Nephron (organoid): ENCODE data around the gene RAB11FIP3.
"Not testable (repeated sequence)": the region's sequence is repeated elsewhere in the genome, so short reads cannot be mapped to it uniquely, and the experiment has no call there.

Experiments
- H3K27ac Mint-ChIP-seq, 3 experiments: 2 replicates each; pipeline ENCODE4 v1.8.0; 2020; ENCODE audit warnings: mixed read lengths in 3 of 3, mild to moderate bottlenecking in 2 of 3, moderate library complexity in 1 of 3
- H3K27me3 Mint-ChIP-seq: 2 replicates; pipeline ENCODE4 v1.8.0; 2021; ENCODE audit warnings: low read depth, mild to moderate bottlenecking, moderate library complexity, mixed read lengths
- H3K36me3 Mint-ChIP-seq: 2 replicates; pipeline ENCODE4 v1.8.0; 2020; ENCODE audit warnings: low read depth, mixed read lengths
- H3K4me1 Mint-ChIP-seq: 2 replicates; pipeline ENCODE4 v1.8.0; 2020; ENCODE audit warnings: mixed read lengths
- H3K4me3 Mint-ChIP-seq, 3 experiments: 2 replicates each; pipeline ENCODE4 v1.8.0; 2020; ENCODE audit warnings: mild to moderate bottlenecking in 3 of 3, mixed read lengths in 3 of 3, moderate library complexity in 2 of 3
- H3K9me3 Mint-ChIP-seq: 2 replicates; pipeline ENCODE4 v1.8.0; 2020; ENCODE audit warnings: mixed read lengths
- TF ChIP-seq, protein P1 (sequence below), 3 experiments: fragments of 200-600 bp; sonication (generic); IDR thresholded peaks; one replicate each; pipeline ENCODE4 v1.5.0; 2021; ENCODE audit warnings: antibody characterized with exemption in 3 of 3; ENCODE audit not compliant: unreplicated experiment in 3 of 3

Gene RAB11FIP3

DNA sequence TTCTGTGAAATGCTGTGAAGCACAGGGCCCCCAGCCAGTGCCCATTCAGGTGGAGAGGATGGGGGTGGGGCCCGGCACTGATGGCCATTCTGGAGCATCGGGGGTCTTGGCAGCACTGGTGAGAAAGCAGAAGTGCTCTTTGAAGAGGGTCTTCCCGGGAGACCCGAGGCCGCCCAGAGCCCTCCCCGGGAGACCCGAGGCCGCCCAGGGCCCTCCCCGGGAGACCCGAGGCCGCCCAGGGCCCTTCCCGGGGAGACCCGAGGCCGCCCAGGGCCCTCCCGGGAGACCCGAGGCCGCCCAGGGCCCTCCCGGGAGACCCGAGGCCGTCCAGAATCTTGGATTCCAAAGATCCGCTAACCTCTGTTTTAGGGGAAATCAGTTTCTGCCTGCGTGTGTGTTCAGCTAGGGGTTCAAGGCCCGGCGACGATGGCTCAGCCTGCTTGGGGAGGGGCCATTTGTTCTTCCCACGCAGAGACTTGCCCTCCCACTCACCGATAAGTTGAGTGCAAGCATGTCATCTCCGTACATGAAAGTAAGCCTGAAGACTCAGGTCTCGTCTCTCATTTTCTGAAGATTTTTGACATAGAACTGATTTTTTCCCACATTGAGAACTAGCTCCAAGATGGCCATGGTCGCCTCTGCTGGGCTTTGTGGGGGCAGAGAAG lies 66.9 kb downstream of the RAB11FIP3 start:
- Mint-ChIP-seq H3K27ac (peak overlapping the region in 1 of 3 experiments; percentile 51), H3K9me3 (no peaks in the 10 kb centered on the region), H3K4me3 (no peak overlapping the region), H3K36me3 (peaks cover 39% of the 10 kb centered on the region), H3K4me1 (peaks cover 17% of the 10 kb centered on the region), H3K27me3 (peaks cover 3% of the 10 kb centered on the region)
- TF ChIP-seq, protein P1, sequence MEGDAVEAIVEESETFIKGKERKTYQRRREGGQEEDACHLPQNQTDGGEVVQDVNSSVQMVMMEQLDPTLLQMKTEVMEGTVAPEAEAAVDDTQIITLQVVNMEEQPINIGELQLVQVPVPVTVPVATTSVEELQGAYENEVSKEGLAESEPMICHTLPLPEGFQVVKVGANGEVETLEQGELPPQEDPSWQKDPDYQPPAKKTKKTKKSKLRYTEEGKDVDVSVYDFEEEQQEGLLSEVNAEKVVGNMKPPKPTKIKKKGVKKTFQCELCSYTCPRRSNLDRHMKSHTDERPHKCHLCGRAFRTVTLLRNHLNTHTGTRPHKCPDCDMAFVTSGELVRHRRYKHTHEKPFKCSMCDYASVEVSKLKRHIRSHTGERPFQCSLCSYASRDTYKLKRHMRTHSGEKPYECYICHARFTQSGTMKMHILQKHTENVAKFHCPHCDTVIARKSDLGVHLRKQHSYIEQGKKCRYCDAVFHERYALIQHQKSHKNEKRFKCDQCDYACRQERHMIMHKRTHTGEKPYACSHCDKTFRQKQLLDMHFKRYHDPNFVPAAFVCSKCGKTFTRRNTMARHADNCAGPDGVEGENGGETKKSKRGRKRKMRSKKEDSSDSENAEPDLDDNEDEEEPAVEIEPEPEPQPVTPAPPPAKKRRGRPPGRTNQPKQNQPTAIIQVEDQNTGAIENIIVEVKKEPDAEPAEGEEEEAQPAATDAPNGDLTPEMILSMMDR (IDR thresholded peaks at IDR 0.05; ENCODE audit: unreplicated experiment in 3 of 3) = no peak

DNA sequence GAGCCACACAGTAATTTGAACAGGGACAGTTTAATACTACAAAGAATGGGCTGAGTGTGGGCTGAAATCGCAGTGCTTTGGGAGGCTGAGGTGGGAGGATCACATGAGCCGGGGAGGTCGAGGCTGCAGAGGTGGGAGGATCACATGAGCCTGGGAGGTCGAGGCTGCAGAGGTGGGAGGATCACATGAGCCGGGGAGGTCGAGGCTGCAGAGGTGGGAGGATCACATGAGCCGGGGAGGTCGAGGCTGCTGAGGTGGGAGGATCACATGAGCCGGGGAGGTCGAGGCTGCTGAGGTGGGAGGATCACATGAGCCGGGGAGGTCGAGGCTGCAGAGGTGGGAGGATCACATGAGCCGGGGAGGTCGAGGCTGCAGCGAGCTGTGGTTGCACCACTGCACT lies 69.2 kb downstream of the RAB11FIP3 start:
- Mint-ChIP-seq H3K36me3 (peaks cover 39% of the 10 kb centered on the region), H3K4me1 (peaks cover 17% of the 10 kb centered on the region)
- H3K27me3 Mint-ChIP-seq, H3K4me3 Mint-ChIP-seq, H3K9me3 Mint-ChIP-seq, H3K27ac Mint-ChIP-seq: not testable (repeated sequence)

DNA sequence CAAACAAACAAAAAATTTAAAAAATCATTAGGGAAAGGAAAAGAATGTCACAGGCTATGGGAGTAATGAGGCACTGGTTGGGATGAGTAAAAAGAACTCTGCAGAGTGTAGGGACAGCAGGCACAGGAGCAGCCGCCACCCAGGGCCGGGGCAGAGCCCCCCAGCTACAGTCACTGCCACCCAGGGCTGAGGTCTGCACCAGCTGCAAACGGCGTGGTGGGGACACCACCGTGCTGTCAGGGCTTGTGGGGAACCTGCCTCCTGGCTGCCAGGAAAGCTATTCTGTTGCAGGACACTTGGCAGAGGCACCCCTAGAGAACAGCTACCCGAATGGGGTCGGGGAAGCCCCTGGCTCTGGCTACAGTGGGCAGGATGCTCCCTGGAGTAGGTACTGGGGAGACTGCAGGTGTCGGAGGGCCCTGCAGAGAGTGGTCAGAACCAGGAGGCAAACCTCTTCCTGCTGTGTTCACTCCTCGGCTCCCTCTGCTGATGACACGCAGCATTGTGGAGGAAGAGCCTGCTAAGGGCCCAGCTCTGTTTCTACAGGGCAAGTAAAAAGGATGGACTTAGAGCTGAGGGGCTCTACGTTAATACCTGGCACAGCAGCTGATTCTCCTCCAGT lies 69.8 kb downstream of the RAB11FIP3 start:
- peaks cover 42% of the 10 kb centered on the region for H3K36me3 Mint-ChIP-seq
- H3K4me3 Mint-ChIP-seq = no peak overlapping the region
- TF ChIP-seq, protein P1 (IDR thresholded peaks at IDR 0.05; ENCODE audit: unreplicated experiment in 3 of 3) = peak; percentile 10 to 21 (median 15)
- H3K4me1 Mint-ChIP-seq = peaks cover 17% of the 10 kb centered on the region
- H3K27me3 Mint-ChIP-seq = peaks cover 3% of the 10 kb centered on the region
- H3K9me3 Mint-ChIP-seq = no peaks in the 10 kb centered on the region
- H3K27ac Mint-ChIP-seq = no peak overlapping the region

DNA sequence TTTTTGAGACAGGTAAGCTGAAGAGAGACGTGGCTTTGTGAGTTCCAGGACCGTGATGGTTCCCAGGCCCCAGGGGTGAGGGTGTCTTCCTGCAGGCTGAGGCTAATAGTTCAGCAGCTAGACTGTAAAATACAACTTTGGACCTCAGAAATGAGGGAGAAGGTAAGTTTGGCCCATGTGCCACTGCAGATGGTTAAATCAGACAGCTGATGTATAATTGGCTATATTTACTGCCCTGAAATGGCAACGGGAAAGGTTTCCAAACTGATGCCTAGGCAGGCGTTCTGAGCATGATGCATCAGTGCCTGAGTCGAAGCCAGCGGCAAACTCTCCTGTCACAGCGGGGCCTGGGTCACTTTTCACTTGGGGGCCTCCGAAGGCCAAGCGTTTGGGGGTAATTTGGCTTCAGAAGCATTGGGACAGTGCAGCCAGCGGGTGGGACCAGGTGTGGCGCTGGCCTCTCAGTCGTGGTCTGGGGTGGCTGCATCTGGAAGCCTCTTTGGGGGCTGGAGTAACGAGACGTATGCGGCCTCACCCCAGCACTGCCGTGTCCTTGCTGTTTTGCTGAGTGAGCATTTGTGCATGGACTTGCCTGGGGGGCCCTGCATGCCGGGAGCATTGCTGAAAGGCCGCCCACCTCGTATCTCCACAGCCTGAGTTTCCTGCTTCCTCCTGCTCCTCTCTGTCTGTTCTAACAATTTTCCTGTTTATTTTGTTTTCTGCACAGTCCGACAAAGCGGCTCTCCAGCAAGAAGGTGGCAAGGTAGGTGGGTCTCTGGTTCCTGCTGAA lies 70.8 kb downstream of the RAB11FIP3 start:
- H3K4me3 Mint-ChIP-seq = peak overlapping the region in 2 of 3 experiments; percentile 45 to 69
- H3K4me1 Mint-ChIP-seq = peaks cover 11% of the 10 kb centered on the region
- TF ChIP-seq, protein P1 (IDR thresholded peaks at IDR 0.05; ENCODE audit: unreplicated experiment in 3 of 3) = no peak
- no peaks in the 10 kb centered on the region for H3K9me3 Mint-ChIP-seq
- H3K27ac Mint-ChIP-seq = peak overlapping the region; percentile 76 to 92 (median 85)
- H3K36me3 Mint-ChIP-seq = peaks cover 38% of the 10 kb centered on the region
- peaks cover 3% of the 10 kb centered on the region for H3K27me3 Mint-ChIP-seq

DNA sequence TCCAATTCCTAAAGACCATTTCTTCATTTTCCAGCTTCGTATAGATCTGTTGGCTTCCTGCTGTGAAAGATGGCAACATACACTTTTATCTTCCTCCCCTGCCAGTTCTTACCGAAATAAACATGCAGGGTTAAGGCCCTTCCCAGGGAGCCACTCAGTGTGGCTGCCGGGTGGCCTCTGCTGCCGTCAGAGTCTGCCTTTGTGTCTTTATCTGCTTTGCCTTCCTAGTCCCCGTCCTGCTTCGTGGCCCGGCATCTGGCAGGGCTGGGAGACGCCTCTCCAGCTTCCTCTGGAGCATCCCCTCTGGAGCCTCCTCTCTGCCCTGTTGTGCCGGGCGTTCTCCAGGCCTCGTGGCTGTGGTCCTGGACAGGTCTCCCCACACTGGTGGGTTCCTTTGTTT lies 71.8 kb downstream of the RAB11FIP3 start:
- no peaks in the 10 kb centered on the region for H3K9me3 Mint-ChIP-seq
- H3K27me3 Mint-ChIP-seq = peaks cover 3% of the 10 kb centered on the region
- TF ChIP-seq, protein P1 (IDR thresholded peaks at IDR 0.05; ENCODE audit: unreplicated experiment in 3 of 3) = no peak
- H3K4me3 Mint-ChIP-seq = peak overlapping the region; percentile 43 to 69 (median 45)
- H3K4me1 Mint-ChIP-seq = peaks cover 6% of the 10 kb centered on the region
- H3K36me3 Mint-ChIP-seq = peaks cover 33% of the 10 kb centered on the region
- peak overlapping the region; percentile 76 to 92 (median 85) for H3K27ac Mint-ChIP-seq

DNA sequence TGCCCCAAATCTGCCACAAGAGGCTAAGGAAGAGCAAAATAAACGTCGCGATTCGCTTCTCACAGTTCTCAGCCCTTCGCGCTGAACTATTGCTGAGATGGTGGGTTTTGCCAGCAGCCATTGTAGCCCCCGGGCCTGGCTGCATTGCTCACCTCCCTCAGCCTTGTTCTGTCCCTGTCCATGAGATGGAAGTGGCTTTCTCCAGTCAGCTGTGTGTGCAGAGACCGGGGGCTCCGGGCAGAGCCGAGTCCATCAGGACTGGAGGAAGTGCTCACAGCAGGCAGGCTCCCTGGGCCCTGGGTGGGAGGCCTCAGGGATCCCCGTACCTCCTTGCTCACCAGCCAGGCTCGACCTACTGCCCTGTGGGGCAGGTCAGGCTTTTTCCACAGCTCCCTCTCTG lies 74.5 kb downstream of the RAB11FIP3 start:
- Mint-ChIP-seq H3K27me3 (peaks cover 3% of the 10 kb centered on the region), H3K27ac (no peak overlapping the region), H3K9me3 (no peaks in the 10 kb centered on the region), H3K36me3 (peaks cover 28% of the 10 kb centered on the region), H3K4me1 (peaks cover 6% of the 10 kb centered on the region), H3K4me3 (no peak overlapping the region)
- TF ChIP-seq, protein P1 (IDR thresholded peaks at IDR 0.05; ENCODE audit: unreplicated experiment in 3 of 3) = no peak
